Testis (tissue), 2 donors: ENCODE results near the gene APOB.

Experiments used
- POLR2A ChIP-seq: fragments of 450-650 bp; IDR thresholded peaks from one replicate; pipeline ENCODE4 v1.6.1; 2017; ENCODE audit warnings: antibody characterized with exemption, mild to moderate bottlenecking, moderate library complexity
- TF ChIP-seq, protein P1 (sequence below), 3 experiments: fragments of 450-650 bp in 2 of 3; fragments of 200-600 bp in 1 of 3; sonication (generic) in 1 of 3; IDR thresholded peaks; one replicate each; pipeline ENCODE4 v1.5.1; 2016 to 2019; ENCODE audit warnings: antibody characterized with exemption in 3 of 3, mild to moderate bottlenecking in 2 of 3, moderate library complexity in 1 of 3

- TF ChIP-seq POLR2A = no peak
- TF ChIP-seq, protein P1, sequence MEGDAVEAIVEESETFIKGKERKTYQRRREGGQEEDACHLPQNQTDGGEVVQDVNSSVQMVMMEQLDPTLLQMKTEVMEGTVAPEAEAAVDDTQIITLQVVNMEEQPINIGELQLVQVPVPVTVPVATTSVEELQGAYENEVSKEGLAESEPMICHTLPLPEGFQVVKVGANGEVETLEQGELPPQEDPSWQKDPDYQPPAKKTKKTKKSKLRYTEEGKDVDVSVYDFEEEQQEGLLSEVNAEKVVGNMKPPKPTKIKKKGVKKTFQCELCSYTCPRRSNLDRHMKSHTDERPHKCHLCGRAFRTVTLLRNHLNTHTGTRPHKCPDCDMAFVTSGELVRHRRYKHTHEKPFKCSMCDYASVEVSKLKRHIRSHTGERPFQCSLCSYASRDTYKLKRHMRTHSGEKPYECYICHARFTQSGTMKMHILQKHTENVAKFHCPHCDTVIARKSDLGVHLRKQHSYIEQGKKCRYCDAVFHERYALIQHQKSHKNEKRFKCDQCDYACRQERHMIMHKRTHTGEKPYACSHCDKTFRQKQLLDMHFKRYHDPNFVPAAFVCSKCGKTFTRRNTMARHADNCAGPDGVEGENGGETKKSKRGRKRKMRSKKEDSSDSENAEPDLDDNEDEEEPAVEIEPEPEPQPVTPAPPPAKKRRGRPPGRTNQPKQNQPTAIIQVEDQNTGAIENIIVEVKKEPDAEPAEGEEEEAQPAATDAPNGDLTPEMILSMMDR (IDR thresholded peaks at IDR 0.05) = no peak
Observed at GRCh38 chr2:20955277-20956026, 88.4 kb downstream of the APOB start.
